A549 (cell line): ENCODE measurements around the gene TBATA.

Experiments
- HEYL ChIP-seq: fragments of 250-450 bp; sonication (Bioruptor Pico); IDR thresholded peaks from 2 replicates; pipeline ENCODE4 v1.8.0; 2021; ENCODE audit warnings: mild to moderate bottlenecking, moderate library complexity
- POLR2A ChIP-seq: IDR thresholded peaks from 2 replicates; pipeline ENCODE4 v1.6.1; 2012; ENCODE audit warnings: mild to moderate bottlenecking, low read length
- RCOR1 ChIP-seq: fragments of 150-350 bp; IDR thresholded peaks from 2 replicates; pipeline ENCODE4 v1.6.1; 2014; ENCODE audit warnings: antibody characterized with exemption, low read length, low read depth

DNA sequence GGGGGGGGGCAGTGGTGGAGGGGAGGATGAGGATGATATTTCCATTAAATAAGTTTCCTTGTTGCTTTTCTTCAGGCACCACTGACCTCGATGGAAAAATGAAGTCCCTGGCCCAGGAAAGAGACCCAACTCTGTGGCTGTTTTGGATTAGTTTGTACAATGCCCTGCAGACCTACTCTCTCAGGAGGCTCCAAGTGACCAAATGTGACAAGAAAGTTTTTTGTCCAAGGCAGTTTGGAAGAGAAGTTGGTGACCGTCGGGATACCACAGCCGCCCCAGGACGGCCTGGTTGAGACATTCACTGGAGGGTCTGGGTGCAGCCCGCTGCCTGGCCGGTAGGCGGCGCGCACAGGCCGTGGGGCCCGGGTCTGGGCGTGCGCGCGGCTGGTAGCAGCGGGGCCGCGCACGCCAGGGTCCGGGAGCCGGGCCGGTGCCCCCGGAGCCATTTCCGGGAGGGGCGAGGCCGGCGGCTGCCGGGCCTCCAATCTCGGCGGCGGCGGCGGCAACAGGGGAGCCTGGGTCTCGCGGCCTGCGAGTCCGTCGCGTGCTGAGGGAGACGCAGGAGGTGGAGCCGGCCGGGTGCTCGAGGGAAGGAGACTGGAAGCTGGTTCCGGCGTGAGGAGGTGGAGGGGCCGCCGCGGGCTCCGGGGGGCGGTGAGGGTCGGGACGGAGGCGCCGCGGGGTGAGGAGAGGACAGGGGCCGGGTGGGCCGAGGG, 30.5 kb upstream of the TBATA start, which contains the start of gene SGPL1:
- TF ChIP-seq POLR2A (peak; percentile 66), RCOR1 (no peak), HEYL (CRISPR knock-in tag) (no peak)
